Amniotic epithelial cell (primary cell): ENCODE data around the gene PSD2.

Source experiments
- DNase-seq: peaks from one replicate; pipeline ENCODE4 v3.0.0-alpha.2; 2010; ENCODE audit warnings: low read depth

Gene PSD2

GRCh38 chr5:139763930-139764791 lies 31.4 kb upstream of the PSD2 start:
- no peak for DNase-seq

GRCh38 chr5:139764886-139765408 lies 30.7 kb upstream of the PSD2 start:
- no peak for DNase-seq

- DNase-seq = peak; percentile 36
Measured at GRCh38 chr5:139765409-139766217, 30.0 kb upstream of the PSD2 start.

GRCh38 chr5:139767960-139768359 lies 27.6 kb upstream of the PSD2 start:
- no peak for DNase-seq

GRCh38 chr5:139768807-139769465 lies 26.7 kb upstream of the PSD2 start:
- DNase-seq = no peak

- DNase-seq = no peak
Measured at GRCh38 chr5:139769477-139769876, 26.1 kb upstream of the PSD2 start.

GRCh38 chr5:139770722-139771121 lies 24.9 kb upstream of the PSD2 start:
- no peak for DNase-seq

- DNase-seq = no peak
Measured at GRCh38 chr5:139772089-139772791, 23.4 kb upstream of the PSD2 start.

GRCh38 chr5:139772927-139773690 lies 22.5 kb upstream of the PSD2 start:
- no peak for DNase-seq

- DNase-seq = peak; percentile 37
Measured at GRCh38 chr5:139774980-139775661, 20.5 kb upstream of the PSD2 start.

- DNase-seq = no peak
Measured at GRCh38 chr5:139775872-139776271, 19.7 kb upstream of the PSD2 start.

GRCh38 chr5:139776861-139777260 lies 18.7 kb upstream of the PSD2 start:
- no peak for DNase-seq

GRCh38 chr5:139783436-139783965 lies 12.1 kb upstream of the PSD2 start:
- DNase-seq = no peak

GRCh38 chr5:139784488-139784887 lies 11.1 kb upstream of the PSD2 start:
- DNase-seq = no peak

GRCh38 chr5:139787257-139787567 lies 8.4 kb upstream of the PSD2 start:
- DNase-seq = no peak

- DNase-seq = peak; percentile 45
Measured at GRCh38 chr5:139787568-139788293, 7.9 kb upstream of the PSD2 start.

- DNase-seq = no peak
Measured at GRCh38 chr5:139788294-139788910, 7.2 kb upstream of the PSD2 start.

- no peak for DNase-seq
Measured at GRCh38 chr5:139789116-139789844, 6.3 kb upstream of the PSD2 start.

GRCh38 chr5:139789845-139790189 lies 5.8 kb upstream of the PSD2 start:
- no peak for DNase-seq
